Lung (tissue), 12 donors: ENCODE data around the gene TULP3. TPM values are rescaled to one million over a fixed set of nuclear protein-coding genes. Genes with fewer than 3 reads are reported as not detected.

Source experiments
- ATAC-seq: fragments of 200-7000 bp; cut with Tn5 transposase; one replicate; pipeline ENCODE4 v1.9.1; 2020; ENCODE audit warnings: moderate number of reproducible peaks; ENCODE audit not compliant: insufficient read depth, low FRiP score
- DNase-seq, 3 donors: peaks; one replicate each; pipeline ENCODE4 v3.0.0-alpha.2; 2013 to 2017
- H3K27ac ChIP-seq, 2 donors: one replicate each; pipeline ENCODE4 v1.5.1; 2013; ENCODE audit warnings: mild to moderate bottlenecking in 2 of 2, moderate library complexity in 2 of 2, control low read depth in 1 of 2, inconsistent platforms in 1 of 2, low read depth in 1 of 2, low read length in 1 of 2
- H3K27me3 ChIP-seq, 3 donors: one replicate each; pipeline ENCODE4 v1.5.1; 2013; ENCODE audit warnings: low read length in 2 of 3; ENCODE audit not compliant: control insufficient read depth in 3 of 3, insufficient read depth in 3 of 3
- H3K36me3 ChIP-seq, 4 donors: one replicate each; pipeline ENCODE4 v1.5.1; 2013; ENCODE audit warnings: low read length in 4 of 4, mild to moderate bottlenecking in 1 of 4, moderate library complexity in 1 of 4; ENCODE audit not compliant: control insufficient read depth in 4 of 4, insufficient read depth in 4 of 4
- H3K4me1 ChIP-seq, 5 donors: one replicate each; pipeline ENCODE4 v1.5.1; 2013; ENCODE audit warnings: low read length in 5 of 5, mild to moderate bottlenecking in 2 of 5, moderate library complexity in 1 of 5; ENCODE audit not compliant: control insufficient read depth in 5 of 5, insufficient read depth in 5 of 5
- H3K4me3 ChIP-seq: one replicate; pipeline ENCODE4 v1.5.1; 2013; ENCODE audit warnings: mild to moderate bottlenecking, control low read depth, moderate library complexity
- H3K9ac ChIP-seq, 2 donors: one replicate each; pipeline ENCODE4 v1.5.1; 2013; ENCODE audit warnings: low read length in 2 of 2, control low read depth in 1 of 2; ENCODE audit not compliant: insufficient read depth in 1 of 2
- H3K9me3 ChIP-seq, 4 donors: one replicate each; pipeline ENCODE4 v1.5.1; 2013; ENCODE audit warnings: low read length in 3 of 4, mild to moderate bottlenecking in 1 of 4, moderate library complexity in 1 of 4; ENCODE audit not compliant: control insufficient read depth in 4 of 4, insufficient read depth in 3 of 4
- WGBS, 2 donors: extraction: QIAGEN DNeasy Blood & Tissue Kit; methylation state at CpG; one replicate each; pipeline ENCODE4 v1.1.7; 2013; 5-methylcytosine and 5-hydroxymethylcytosine counted together
- polyA plus RNA-seq, 2 donors: library from polyadenylated mRNA; stranded (reverse); fragments of 200-250 nt; gene quantifications; one replicate each; pipeline ENCODE4 v1.2.1, GENCODE V29; 2013
- total RNA-seq, 2 donors: library from RNA; depleted of rRNA in 1 of 2; stranded (reverse); fragments of >200 nt in 1 of 2; gene quantifications; one replicate each; pipeline ENCODE4 v1.2.1, GENCODE V29; 2014 to 2021
- TF ChIP-seq, protein P1 (sequence below): IDR thresholded peaks from 2 replicates; pipeline ENCODE4 v1.5.1; 2012; ENCODE audit warnings: mild to moderate bottlenecking; ENCODE audit errors: control extremely low read depth, extremely low read depth
- donor health status: control.
- donor health status: control.
- donor health status: Bipolar disorder and iron deficiency.
- donor health status: healthy.
- donor health status: DM: yes; HTN: yes; CAD: no.

TULP3 gene
- total and polyA plus RNA-seq, 4 donors: 7.4 to 30.7 (median 13.2) TPM

DNA sequence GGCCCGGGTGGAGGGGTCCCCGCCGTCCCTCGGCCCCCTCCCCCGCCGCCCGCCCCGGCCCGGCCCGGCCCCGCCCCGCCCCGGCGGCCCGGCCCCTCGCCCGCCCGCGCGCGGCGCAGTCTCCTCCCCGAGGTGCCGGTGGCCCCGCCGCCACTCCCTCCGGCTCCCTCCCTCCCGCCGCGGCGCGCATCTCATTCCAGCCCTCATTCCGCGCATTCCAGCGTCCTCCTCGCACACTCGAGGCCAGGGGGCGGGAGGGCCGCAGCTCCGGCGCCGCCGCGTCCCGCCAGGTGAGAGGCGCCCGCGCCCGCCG lies 68.5 kb downstream of the TULP3 start, which contains the start of gene TEAD4:
TEAD4 (plus strand) TSS at position 206 of the 313 bp plus-strand sequence.
- Histone ChIP-seq H3K9ac (peak within 1 kb of the TSS; percentile 11 to 34), H3K9me3 (no peaks in the 10 kb centered on the region), H3K36me3 (no peaks in the 10 kb centered on the region), H3K27ac (peak within 1 kb of the TSS; percentile 93 to 97), H3K27me3 (peaks cover 0 to 25% (median 0%) of the 10 kb centered on the region in 3 donors), H3K4me3 (peak within 1 kb of the TSS; percentile 72), H3K4me1 (peaks cover 0 to 18% (median 11%) of the 10 kb centered on the region in 5 donors)
- peak; percentile 61 for ATAC-seq
- peak; percentile 75 to 84 (median 81) for DNase-seq
- 2% methylated on average over 13 to 49 of the region's 50 CpGs for WGBS, 2 donors
- TF ChIP-seq, protein P1, sequence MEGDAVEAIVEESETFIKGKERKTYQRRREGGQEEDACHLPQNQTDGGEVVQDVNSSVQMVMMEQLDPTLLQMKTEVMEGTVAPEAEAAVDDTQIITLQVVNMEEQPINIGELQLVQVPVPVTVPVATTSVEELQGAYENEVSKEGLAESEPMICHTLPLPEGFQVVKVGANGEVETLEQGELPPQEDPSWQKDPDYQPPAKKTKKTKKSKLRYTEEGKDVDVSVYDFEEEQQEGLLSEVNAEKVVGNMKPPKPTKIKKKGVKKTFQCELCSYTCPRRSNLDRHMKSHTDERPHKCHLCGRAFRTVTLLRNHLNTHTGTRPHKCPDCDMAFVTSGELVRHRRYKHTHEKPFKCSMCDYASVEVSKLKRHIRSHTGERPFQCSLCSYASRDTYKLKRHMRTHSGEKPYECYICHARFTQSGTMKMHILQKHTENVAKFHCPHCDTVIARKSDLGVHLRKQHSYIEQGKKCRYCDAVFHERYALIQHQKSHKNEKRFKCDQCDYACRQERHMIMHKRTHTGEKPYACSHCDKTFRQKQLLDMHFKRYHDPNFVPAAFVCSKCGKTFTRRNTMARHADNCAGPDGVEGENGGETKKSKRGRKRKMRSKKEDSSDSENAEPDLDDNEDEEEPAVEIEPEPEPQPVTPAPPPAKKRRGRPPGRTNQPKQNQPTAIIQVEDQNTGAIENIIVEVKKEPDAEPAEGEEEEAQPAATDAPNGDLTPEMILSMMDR: no peak

DNA sequence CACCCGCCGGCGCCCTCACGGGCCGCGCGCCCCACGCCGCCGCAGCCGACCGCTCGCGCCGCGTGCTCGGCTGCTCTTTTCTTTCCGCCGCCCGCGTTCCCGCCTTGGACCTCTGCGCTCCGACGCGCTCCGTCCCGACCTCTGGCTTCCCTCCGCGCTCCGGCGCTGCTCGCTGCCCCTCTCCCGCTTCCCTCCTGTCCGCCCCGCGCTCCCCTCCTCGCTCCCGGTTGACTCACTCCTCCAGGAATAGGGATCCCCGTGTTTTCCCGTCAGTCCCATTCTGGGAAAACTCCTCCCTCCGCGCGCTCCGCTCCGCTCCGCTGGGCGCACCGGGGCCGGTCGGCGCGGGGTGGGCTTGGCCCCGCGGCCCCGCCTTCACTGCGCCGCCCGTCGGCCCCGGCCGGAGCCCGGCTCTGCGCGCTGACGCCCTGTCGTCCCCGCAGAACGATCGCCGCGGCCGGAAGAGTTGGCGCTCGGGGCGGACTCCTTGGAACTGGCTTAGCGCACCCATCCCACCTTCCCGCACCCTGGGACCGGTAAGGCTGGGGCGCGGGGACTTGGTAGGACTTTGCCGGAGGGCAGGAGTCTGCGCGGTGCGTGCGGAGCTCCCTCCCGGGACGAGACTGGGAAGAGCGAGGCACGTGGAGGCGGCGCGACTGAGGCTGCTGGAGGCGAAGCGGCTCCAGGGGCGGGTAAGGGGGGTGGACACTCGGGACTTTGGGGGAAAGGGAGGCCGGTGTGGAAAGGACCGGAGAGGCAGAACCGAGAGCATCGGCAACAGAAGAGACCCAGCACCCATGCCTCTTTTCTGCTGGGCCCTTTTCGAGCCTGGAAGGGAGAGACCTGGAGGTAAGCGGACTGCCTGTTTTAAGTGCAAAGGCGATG lies 69.1 kb downstream of the TULP3 start:
- Histone ChIP-seq H3K9me3 (no peaks in the 10 kb centered on the region), H3K4me1 (peaks cover 0 to 18% (median 12%) of the 10 kb centered on the region in 5 donors), H3K9ac (peak overlapping the region in 1 of 2 donors; percentile 11), H3K27ac (peak overlapping the region; percentile 93 to 97), H3K4me3 (peak overlapping the region; percentile 72), H3K36me3 (no peaks in the 10 kb centered on the region), H3K27me3 (peaks cover 0 to 25% (median 0%) of the 10 kb centered on the region in 3 donors)
- DNase-seq: peak; percentile 40 to 44 (median 42)
- ATAC-seq: peak; percentile 54
- TF ChIP-seq, protein P1: no peak
- 2% methylated on average over 94 to 104 of the region's 104 CpGs for WGBS, 2 donors

GRCh38 chr12:2960390-2960956 lies 69.8 kb downstream of the TULP3 start:
- H3K9ac ChIP-seq: no peak overlapping the region
- TF ChIP-seq, protein P1: no peak
- H3K4me1 ChIP-seq: peaks cover 0 to 18% (median 13%) of the 10 kb centered on the region in 5 donors
- no peak for ATAC-seq
- H3K4me3 ChIP-seq: peak overlapping the region; percentile 72
- no peaks in the 10 kb centered on the region for H3K36me3 ChIP-seq
- H3K27me3 ChIP-seq: peaks cover 0 to 25% (median 0%) of the 10 kb centered on the region in 3 donors
- 13% methylated on average over 18 of the region's 18 CpGs for WGBS, 2 donors
- H3K9me3 ChIP-seq: no peaks in the 10 kb centered on the region
- peak in 1 of 3 donors; percentile 18 for DNase-seq
- peak overlapping the region in 1 of 2 donors; percentile 97 for H3K27ac ChIP-seq
